Islet precursor cell (in vitro differentiated cells): ENCODE measurements around the gene SNCB.

ENCODE experiments used
- DNase-seq: peaks from one replicate; pipeline ENCODE4 v3.0.0-alpha.2; 2018

Gene SNCB

DNA sequence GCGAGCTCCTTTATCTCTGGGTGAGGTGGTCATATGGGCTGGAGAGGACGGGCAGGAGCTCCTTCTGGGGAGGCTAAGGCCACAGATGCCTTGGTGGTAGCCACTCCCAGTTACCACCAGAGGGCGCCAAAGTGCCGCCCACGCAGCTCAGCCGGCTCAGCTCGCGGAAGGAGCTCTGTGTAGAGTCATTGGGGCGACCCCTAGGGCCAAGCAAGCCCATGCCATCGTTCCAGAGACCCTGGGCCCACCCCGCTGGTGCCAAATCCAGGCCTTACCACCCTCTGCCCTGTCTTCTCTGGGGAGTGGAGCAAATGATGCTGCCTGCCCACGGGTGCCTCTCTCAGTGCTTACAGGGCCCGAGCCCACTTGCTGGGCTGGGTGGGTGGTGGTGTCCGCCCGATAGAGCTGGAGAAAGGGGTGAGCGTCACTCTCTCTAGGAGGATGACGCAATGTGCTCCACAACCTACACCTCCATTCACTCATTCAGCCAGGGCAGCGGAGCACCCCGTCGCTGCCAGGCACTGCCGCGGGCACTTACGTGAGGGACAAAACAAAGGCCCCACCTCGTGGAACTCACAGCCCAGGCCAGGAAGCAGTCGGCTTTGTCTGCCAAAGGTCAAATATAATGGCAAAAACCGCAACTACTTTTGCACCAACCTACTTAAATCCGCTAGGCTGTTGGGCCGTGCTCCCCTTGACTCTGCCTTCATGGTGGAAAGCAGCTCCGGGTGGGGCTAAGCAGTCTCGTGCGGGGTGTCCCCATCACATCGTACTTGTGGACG is 30.7 kb upstream of the SNCB start:
- peak; percentile 89 for DNase-seq

DNA sequence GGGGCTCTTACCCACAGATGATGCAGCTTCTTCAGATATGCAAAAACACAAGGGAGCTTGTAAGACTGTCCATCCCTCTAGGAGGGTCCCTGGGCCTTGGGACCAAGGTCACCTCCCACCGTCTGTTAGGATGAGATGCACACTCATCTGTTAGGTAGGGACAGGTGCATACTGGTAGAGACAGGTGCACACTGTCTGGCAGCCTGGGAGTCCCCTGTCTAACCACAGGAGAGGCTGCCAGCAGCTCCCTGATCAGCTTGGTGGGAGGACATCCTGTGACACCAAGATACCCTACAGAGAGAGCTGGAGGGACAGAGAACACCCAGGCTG is 30.2 kb upstream of the SNCB start:
- no peak for DNase-seq

DNA sequence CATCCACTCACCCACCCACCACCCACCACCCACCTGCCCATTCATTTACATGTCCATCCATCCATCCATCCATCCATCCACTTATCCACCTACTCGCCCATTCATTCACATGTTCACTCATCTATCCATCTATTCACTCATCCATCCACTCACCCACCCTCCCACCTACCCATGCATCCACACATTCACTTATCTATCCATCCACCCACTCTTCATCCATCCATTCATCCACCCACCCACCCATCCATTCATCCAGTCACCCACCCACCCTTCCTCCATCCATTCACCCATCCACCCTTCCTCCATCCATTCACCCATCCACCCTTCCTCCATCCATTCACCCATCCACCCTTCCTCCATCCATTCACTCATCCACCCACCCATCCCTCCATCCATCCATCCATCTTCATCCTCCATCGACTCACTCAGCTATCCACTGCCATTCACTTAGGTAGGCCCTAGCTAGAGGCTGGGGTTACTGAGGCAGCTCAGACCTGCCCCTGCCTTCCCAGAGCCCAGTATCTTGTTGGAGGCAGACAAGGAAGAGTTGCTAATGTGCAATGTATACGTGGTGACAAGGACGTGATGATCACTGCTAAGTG is 29.6 kb upstream of the SNCB start:
- no peak for DNase-seq

DNA sequence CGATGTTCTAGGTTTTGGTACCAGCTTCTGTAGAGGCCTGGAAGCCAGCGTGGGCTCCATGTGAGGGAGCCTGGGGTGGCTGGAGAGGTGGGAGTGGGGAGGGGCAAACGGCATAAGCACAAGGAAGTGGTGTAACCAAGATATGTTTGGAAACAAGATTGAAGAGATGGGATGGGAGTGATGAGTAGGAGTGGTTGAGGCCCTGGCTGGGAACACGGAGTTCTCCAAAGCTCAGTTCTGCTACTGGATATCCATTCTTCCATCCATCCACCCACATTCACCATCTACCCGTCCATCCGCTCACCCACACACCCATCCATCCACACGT is 29.1 kb upstream of the SNCB start:
- no peak for DNase-seq

DNA sequence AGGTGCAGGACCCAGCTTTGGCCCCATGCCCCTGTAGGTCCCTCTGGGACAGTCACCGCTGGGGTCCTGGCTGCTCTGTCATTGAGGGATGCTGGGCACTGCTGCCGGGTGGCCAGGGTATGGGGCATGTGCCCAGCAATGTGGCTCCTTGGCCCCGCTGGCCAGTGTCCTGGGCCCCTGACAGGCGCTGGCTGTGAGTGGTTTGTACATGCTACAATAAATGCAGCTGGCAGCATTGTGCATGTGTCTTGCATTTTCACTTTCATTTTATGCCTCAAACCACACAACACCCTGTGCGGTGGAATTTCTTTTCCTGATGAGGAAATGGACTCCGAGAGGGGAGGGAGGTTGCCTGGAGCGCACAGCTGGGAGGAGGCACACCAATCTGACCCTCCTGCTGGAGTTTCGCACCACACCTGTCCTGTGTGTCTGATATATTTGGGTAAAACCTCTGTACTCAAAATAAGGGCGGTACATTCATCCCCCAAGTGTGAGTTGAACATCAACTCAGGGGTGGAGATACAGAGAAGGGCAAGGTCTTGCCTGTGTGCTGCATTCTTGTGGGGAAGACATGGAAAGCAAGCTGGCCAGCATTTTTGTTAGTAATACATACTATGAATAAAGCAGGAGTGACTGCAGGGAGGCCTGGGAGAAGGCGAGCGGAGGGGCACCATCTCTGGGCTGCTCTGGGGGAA is 28.6 kb upstream of the SNCB start:
- DNase-seq: no peak

DNA sequence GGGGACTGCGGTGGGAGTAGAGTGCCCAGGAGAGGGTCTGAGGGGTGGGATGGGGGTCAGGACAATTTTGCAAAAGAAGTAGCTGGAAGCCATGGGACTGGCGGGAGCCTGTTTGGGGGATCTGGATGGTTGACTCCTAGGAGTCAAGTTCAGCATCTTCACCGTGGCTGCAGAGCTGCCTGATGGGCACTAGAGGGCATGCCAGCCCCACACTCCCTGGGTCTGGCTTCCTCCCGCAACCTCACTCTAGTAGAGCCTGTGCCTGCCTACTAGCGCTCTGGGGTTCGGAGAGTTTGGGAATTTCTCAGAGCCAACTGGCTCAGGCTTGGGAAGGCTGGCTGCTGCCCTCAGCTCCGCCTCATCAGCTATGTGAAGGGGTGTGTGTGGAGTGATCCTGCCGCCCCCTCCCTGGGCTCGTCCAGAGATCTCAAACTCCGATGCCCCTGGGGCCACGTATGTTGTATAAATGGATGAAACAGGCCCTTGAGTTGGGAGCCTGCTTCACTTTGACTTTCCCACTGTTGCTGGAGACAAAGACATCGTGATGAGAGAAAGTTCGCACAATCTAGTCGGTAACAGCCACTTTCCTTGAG is 27.8 kb upstream of the SNCB start:
- peak; percentile 84 for DNase-seq

DNA sequence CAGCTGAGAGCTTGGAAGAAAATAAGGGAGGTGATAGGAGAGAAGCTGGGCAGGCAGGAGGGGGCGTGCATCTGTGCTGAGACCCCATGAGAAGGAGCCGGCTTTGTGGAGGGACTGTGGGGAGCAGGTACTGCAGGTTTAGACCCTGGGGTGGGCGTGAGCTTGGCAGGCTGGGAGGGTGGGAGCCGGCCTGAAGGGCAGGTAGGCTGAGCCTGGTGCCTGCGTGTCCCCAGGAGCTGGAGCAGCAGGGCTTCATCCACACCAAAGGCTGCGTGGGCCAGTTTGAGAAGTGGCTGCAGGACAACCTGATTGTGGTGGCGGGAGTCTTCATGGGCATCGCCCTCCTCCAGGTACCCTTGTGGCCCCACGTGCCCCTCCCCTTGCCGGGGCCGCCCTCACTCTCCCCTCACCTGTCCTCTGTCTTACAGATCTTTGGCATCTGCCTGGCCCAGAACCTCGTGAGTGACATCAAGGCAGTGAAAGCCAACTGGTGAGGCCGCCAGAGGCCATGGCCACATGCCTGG is 26.2 kb upstream of the SNCB start:
- DNase-seq: no peak

DNA sequence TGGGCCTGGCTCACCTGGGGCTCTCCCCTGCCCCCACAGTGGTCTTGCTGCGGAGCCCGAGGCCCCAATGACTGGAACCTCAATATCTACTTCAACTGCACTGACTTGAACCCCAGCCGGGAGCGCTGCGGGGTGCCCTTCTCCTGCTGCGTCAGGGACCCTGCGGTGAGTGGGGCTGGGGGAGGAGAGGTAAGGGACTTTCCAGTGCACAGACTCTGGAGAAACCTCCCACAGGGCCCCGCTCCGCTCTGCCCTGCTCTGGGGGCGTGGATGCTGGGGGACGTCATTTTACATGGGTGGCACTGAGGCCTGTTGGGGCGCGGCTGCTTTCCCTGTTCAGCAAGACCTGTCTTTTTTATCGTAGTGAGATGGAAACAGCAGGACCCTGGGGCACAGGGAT is 24.5 kb upstream of the SNCB start:
- DNase-seq: no peak

DNA sequence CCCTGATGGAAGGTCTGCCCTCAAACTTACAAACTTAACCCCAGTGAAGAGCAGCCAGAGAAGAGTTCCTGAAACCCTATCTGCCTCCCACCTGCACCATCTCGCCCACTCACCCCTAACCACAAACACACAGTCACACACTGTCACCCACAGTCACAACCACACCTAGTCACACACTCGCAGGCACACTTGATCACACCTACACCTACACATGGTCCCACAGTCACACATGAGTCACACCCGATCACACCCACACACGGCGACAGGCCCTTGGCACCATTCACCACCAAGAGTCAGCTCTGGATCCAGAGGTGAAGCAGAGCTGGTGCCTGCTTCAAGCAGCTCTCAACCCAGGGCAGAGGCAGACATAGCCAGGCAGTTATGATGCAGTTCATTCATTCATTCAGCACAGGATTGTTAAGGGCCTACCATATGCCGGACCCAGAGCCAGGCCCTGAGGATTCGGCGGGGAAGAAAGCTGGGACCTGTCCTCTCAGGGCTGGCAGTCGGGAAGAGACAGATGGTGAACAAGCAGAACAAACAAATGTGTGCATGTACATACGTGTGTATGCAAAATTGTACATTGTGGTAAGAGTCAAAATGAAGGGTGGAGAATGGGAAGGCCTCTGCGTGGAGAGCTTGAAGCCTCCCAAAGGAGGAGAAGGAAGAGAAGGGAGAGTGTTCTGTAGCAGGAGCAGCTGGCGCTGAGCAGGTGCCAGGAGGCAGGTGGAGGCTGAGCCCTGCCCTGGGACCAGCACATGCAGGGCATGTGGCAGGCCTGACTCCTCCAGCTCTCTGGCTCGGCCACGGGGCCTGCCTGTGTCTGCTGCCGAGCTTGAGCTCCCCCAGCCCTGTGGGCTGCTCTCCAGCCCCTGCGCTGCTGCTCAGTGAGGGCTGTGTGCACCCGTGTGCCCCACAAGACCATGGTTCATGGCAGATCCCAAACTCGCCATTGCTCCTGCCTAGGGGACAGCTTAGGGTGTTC is 23.4 kb upstream of the SNCB start:
- DNase-seq: no peak

DNA sequence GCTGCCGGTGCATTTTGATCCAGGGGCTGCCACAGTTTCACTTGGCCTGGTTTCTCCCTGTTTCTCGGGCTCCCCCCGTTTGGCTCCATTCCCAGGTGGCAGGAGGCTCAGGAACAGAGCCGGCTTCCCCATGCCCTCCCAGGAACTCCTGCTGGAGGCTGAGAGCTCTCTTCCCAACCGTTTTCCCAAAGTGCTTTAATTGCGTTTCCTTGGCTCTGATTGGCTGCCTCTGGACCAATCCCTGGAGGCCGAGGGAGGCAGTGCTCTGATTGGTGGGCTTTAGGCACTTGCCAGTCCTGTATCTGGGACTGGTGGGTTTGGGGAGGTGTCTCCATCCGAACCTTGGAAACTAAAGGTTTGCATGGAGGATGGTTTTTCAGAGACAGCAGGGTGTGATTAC is 21.8 kb upstream of the SNCB start:
- DNase-seq: no peak

DNA sequence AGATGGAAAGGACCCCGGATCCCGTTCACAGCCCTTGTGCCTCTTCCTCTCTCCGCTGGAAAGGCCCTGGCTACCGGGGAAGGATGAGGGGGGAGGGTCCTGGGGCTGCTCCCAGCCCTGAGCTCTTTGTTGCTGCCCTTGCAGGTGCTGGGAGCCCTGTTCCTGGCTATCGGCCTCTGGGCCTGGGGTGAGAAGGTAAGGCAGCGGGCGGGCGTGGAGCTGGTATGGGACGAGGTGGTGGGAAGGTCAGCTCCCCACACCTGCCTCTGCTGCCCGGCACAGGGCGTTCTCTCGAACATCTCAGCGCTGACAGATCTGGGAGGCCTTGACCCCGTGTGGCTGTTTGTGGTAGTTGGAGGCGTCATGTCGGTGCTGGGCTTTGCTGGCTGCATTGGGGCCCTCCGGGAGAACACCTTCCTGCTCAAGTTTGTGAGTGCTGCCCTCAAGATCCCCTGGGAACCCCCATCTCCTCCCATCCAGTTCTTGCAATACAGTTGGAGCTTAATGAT is 21.2 kb upstream of the SNCB start:
- DNase-seq: no peak

DNA sequence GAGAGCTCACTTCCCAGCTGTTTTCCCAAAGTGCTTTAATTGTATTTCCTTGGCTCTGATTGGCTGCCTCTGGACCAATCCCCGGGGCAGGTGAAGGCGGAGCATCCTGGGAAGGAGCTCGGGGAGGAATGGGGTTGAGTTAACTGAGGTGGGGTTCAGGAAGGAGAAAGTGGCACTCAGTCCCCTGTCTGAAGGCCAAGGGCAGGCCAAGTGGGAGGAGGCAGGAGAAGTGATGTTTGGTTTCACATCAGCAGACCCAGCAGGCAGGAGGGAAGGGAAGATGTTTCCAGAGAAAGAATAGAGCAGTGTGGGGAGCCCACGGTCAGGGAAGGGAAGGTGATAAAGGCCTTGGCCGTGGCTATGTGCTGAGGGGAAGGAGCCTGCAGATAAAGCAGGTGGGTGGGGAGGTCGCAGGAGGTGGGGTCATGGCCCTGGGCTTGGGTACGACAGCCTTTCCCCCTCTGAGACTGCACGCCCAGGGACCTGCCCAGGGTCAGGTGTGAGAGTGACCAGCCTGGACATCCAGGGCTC is 20.1 kb upstream of the SNCB start:
- DNase-seq: no peak

DNA sequence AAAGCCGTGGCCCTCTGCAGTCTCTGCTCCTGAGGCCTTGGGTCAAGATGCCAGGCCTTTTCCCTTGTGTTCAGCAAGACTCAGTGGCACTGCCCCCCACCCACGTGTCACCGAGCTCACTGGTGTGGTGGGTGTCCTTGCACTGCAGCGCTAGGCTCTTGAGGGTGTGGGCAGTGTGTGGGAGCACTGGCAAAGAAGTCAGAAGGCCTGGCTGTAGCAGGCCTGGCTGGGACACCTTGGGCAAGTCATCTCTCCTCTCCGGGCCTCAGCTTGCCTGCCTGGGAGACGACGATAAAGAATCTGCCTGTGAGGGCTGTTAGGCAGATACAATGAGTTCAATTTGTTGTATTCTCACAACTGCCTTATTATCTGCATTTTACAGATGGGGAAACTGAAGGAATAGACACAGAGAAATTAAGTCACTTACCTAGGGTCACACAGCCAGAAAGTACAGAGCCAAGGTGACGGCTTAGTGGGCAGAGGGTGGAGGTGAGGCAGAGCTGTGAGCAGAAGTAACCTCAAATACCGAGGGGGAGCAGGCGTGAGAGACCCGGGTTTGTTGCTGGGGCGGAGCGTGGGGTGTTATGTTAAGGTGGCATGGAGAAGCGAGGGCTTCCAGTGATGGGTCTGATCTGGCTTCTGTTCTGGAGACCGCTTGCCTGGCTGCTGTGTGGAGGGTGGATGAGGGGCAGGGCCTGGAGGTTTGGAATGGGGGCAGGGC is 18.3 kb upstream of the SNCB start:
- DNase-seq: no peak

DNA sequence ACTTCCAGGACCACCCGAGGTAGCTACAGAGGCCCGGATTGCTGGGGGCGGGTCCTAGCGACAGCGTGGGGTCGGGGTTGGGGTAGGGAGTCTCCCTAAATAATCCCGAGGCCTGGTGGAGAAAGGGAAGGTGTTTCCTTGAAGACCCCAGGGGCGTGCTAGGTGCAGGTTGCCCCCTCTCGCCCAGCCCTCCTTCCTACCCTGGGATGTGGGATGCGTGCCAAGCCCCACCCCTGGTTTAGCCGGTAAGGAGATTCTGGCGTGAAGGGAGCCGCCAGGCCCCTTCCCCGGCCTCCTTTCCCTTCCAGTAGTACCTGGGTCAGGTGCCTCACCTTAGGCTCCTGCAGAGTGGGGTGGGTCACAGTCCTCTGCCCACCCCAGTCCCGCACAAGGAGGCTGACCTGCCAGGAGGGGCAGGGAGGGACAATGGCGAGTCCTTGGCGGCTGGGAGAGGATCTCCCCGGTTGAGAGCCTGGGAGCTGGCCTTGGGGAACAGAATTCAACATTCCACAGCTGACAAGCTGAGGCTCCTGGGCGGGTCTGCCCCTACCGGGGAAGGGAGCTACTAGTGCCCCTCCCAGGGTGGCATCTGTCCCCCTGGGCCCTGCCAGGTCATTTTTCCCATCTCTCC is 17.6 kb upstream of the SNCB start:
- peak; percentile 68 for DNase-seq

DNA sequence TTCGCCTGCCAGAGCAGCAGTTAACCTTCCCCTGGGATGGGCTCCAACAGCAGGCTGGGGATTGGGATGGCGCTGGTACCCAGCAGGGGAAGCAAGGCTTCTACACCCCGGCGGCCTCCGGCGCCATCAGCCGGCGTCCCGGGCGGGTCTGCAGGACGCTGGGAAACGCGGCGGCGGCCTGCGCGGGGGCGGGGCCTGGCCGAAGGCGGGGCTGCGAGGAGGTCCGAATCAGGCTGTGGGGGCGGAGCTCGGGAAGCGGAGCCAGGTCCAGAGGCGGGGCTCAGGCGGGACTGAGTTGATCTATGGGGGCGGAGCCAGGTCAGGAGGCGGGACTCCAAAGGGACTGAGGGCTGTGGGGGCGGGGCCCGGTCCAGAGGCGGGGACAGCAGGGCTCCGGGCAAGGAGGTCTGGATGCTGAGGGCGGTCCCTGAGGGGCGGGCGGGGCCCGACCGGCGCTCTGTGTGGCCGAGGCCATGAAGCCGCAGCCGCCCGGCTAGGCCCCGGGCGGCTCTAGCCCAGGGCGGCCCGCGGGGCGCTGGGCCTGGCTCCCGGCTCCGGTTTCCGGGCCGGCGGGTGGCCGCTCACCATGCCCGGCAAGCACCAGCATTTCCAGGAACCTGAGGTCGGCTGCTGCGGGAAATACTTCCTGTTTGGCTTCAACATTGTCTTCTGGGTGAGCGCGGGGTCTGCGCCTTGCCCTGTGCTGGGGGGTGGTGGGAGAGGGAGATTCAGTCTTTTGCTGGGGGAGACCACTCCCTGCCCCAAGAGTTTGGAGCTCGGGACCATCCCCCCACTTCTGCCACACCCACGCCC is 16.9 kb upstream of the SNCB start, which contains the start of gene TSPAN17:
Gene TSPAN17 (plus strand): TSS at position 455 of the 813 bp plus-strand sequence. CDS start 132 bp downstream, at position 587.
- DNase-seq: peak; percentile 100

DNA sequence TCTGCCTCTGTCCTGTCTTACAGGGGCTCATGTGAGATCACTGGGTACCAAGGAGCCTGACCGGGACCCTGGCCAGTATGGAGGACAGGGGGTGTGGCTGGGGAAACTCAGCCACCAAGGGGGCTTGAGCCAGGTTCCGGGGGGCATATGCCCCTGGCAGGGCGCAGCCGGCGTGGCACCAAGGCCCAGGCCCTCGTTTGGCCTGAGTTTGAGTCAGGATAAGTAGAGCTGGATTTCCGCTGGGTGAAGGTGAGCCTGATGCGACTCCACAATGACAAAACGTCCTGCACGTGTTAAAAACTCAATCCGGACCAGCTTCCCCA is 16.3 kb upstream of the SNCB start:
- no peak for DNase-seq

DNA sequence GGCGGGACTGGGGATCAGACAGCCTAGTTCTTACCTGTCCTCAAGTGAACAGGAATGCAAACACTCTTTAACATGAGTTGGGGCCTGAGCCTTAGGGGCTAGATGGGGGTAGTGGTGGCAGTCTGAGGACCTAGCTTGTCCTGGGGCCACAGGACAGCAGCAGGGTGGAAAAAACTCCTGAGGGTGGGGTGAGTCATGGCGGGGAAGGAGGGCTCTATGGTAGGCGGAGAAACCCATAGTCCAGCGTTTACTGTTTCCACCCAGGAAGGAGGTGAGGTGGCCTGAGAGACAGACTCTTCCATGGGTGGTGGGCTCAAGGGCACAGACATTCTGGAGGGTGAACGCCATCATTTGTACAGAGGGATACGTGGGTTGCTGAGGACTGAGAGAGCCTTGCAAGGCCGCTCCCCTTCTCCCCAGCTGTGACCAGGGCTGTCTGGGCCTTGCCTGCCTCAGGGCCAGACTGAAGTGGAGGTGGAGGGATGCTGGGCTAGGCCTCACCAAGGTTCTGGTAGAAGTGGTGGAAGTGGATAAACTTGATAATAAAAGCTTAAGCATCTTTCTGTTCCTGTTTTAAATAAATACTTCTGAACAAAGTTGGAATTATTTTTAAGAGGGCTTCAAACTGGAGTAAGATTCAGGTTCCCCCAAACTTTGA is 15.8 kb upstream of the SNCB start:
- DNase-seq: no peak

DNA sequence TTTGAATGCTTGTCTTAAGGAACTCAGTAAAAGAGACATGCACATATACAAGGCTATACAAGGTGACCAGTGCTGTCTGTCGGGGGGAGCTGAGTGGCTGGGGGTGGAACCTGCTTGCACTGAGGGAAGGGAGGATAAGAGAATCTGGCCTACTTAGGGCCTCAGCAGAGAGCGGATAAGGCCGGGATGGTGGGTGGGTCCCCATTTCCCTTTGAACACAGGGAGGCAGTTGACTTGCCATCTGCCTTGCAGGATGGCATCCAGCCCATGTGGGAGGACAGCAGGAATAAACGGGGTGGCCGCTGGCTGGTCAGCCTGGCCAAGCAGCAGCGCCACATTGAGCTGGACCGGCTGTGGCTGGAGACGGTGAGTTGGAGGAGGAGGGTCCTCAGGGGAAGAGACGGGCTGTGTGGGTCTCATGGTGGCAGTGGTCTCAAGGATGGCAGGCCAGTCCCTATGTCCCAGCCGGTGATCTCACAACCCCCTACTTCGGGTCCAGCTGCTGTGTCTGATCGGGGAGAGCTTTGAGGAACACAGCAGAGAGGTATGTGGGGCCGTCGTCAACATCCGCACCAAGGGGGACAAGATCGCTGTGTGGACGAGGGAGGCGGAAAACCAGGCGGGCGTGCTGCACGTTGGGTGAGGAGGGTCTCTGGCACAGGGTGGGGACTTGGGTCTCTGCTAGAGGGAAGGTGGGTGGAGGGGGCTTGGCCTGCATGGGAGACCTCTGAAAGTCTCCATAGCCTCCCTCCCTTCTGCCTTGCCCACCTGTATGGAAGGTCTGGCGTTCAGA is 14.7 kb upstream of the SNCB start:
- no peak for DNase-seq

DNA sequence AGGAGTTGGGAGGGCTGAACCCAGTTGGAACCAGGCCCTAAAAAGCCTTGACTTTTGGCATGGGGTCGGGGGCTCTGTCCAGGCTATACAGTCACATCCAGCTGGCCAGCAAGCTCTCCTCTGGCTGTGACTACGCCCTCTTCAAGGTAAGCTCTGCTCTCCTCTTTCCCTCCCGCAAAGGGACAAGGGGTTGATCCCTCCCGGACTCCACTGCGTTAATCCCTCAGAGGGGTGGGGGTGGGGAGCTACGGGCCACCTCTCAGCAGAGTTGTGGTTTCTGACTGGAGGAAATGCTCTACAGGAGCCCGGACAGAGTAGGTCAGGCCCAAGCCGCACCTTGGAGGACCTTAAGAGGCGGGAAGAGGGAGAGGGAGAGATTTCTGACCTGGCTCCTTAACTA is 14.0 kb upstream of the SNCB start:
- no peak for DNase-seq
